Spleen (tissue), 11 donors: ENCODE results near the gene MAP3K10. TPM values are rescaled to one million over a fixed set of nuclear protein-coding genes. Genes with fewer than 3 reads are reported as not detected.

Source experiments
- DNase-seq: peaks from one replicate; pipeline ENCODE4 v3.0.0-alpha.2; 2020
- H3K27ac ChIP-seq, 8 donors: fragments of 200-600 bp; sonication (generic) in 7 of 8; 1 replicate in 4 of 8; 2 replicates in 4 of 8; pipeline versions ENCODE4 v1.5.0 to v1.8.0; 2016 to 2021; ENCODE audit warnings: inconsistent platforms in 4 of 8, mild to moderate bottlenecking in 4 of 8, moderate library complexity in 1 of 8
- H3K27me3 ChIP-seq, 7 donors: fragments of 200-600 bp; sonication (generic) in 6 of 7; replicated peaks in 1 of 7; 1 replicate in 4 of 7; 2 replicates in 3 of 7; pipeline versions ENCODE4 v1.5.0 to v1.8.0; 2016 to 2021; ENCODE audit warnings: inconsistent platforms in 3 of 7, mild to moderate bottlenecking in 1 of 7
- H3K36me3 ChIP-seq, 6 donors: fragments of 200-600 bp; sonication (generic) in 5 of 6; 1 replicate in 4 of 6; 2 replicates in 2 of 6; pipeline versions ENCODE4 v1.5.0 to v1.8.0; 2016 to 2021; ENCODE audit warnings: inconsistent platforms in 2 of 6
- H3K4me1 ChIP-seq, 6 donors: fragments of 200-600 bp; sonication (generic) in 5 of 6; 1 replicate in 3 of 6; 2 replicates in 3 of 6; pipeline versions ENCODE4 v1.5.0 to v1.8.0; 2016 to 2021; ENCODE audit warnings: inconsistent platforms in 3 of 6
- H3K4me3 ChIP-seq, 8 donors: fragments of 200-600 bp; sonication (generic) in 7 of 8; 1 replicate in 4 of 8; 2 replicates in 4 of 8; pipeline versions ENCODE4 v1.5.0 to v1.8.0; 2016 to 2021; ENCODE audit warnings: inconsistent platforms in 4 of 8, mild to moderate bottlenecking in 4 of 8, moderate library complexity in 2 of 8
- H3K9me3 ChIP-seq, 8 donors: fragments of 200-600 bp; sonication (generic) in 7 of 8; 1 replicate in 4 of 8; 2 replicates in 4 of 8; pipeline versions ENCODE4 v1.5.0 to v1.8.0; 2016 to 2021; ENCODE audit warnings: inconsistent platforms in 4 of 8
- POLR2A ChIP-seq, 3 donors: fragments of 450-650 bp; IDR thresholded peaks; one replicate each; pipeline ENCODE4 v1.5.1; 2017; ENCODE audit warnings: antibody characterized with exemption in 3 of 3, mild to moderate bottlenecking in 1 of 3
- POLR2AphosphoS5 ChIP-seq, 3 donors: sonication (generic); formaldehyde crosslinking; IDR thresholded peaks; one replicate each; pipeline ENCODE4 v1.5.1; 2017; ENCODE audit warnings: antibody characterized with exemption in 3 of 3
- WGBS, 5 donors: extraction: QIAGEN DNeasy Blood & Tissue Kit in 3 of 5; methylation state at CpG; one replicate each; pipeline versions ENCODE4 v1.1.5 to v1.1.7; 2013 to 2018; 5-methylcytosine and 5-hydroxymethylcytosine counted together
- intact Hi-C: fragments of 100-400 bp; cut with DNase I; formaldehyde crosslinking; loops from one replicate; pipeline ENCODE4 v1.15.0; 2023; ENCODE audit warnings: low total_unique reads
- polyA plus RNA-seq, 3 donors: library from polyadenylated mRNA; stranded (reverse); fragments of 200-250 nt; gene quantifications; one replicate each; pipeline ENCODE4 v1.2.1, GENCODE V29; 2013
- total RNA-seq, 7 donors: library from RNA; depleted of rRNA in 3 of 7; stranded (reverse); fragments of >200 nt in 3 of 7; fragmentation: NEBNext Ultra II Directional in 4 of 7; extraction: Animal tissue kit (Norgen Biotek cat#: 25700) in 4 of 7; gene quantifications; one replicate each; pipeline versions ENCODE4 v1.1.0 to v1.2.1, GENCODE V29; 2016 to 2021
- TF ChIP-seq, protein P1 (sequence below), 11 experiments: fragments of 200-600 bp in 7 of 11; fragments of 450-650 bp in 4 of 11; sonication (generic) in 4 of 11; IDR thresholded peaks in 8 of 11; conservative IDR thresholded peaks in 3 of 11; 1 replicate in 7 of 11; 2 replicates in 4 of 11; pipeline versions ENCODE4 v1.4.0 to v1.8.0; 2016 to 2021; ENCODE audit warnings: antibody characterized with exemption in 11 of 11, inconsistent platforms in 4 of 11, mild to moderate bottlenecking in 1 of 11
- donor health status: healthy with polysubstance abuse.
- donor health status: DM: no; HTN: no; CAD: no; lungs with moderate emphysema.
- donor health status: DM: no; HTN: no; CAD: no.
- donor health status: Bipolar disorder and iron deficiency.
- donor health status: healthy.
- donor health status: DM: no; HTN: no; CAD: no.
- donor health status: DM: yes; HTN: yes; CAD: no.

MAP3K10 gene
- total and polyA plus RNA-seq, 10 donors, result 4.3 to 25.6 (median 17.4) TPM

DNA sequence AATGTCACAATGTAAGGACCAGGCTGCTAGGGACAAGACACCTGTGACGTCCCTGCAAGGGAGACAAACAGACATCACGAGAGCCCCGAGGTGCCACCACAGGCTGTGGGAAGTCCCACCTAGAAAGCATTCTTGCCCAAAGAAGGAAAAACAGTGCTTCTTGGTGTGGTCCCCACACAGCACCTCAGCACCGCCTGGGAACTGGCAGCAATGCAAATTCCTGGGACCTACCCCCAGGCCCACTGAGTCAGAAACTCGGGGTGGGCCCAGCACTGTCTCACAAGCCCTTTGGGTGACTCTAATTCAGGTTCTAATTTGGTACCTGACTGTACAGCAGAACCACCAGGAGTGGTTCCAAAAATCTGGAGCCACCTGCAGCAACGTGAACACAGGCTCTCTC is 49.1 kb downstream of the MAP3K10 start:
- no peak for DNase-seq
- WGBS, 5 donors, result 86 to 95% (median 92%) methylated on average over 6 of the region's 6 CpGs
- intact Hi-C loops, result no loop called here
- TF ChIP-seq POLR2A (IDR thresholded peaks at IDR 0.05) (no peak), POLR2AphosphoS5 (IDR thresholded peaks at IDR 0.05) (no peak)
- TF ChIP-seq, protein P1, sequence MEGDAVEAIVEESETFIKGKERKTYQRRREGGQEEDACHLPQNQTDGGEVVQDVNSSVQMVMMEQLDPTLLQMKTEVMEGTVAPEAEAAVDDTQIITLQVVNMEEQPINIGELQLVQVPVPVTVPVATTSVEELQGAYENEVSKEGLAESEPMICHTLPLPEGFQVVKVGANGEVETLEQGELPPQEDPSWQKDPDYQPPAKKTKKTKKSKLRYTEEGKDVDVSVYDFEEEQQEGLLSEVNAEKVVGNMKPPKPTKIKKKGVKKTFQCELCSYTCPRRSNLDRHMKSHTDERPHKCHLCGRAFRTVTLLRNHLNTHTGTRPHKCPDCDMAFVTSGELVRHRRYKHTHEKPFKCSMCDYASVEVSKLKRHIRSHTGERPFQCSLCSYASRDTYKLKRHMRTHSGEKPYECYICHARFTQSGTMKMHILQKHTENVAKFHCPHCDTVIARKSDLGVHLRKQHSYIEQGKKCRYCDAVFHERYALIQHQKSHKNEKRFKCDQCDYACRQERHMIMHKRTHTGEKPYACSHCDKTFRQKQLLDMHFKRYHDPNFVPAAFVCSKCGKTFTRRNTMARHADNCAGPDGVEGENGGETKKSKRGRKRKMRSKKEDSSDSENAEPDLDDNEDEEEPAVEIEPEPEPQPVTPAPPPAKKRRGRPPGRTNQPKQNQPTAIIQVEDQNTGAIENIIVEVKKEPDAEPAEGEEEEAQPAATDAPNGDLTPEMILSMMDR (IDR thresholded peaks at IDR 0.05 in 8 of 11, conservative IDR thresholded peaks at IDR 0.05 in 3 of 11), result no peak
- Histone ChIP-seq H3K4me1 (peaks cover 0 to 51% (median 24%) of the 10 kb centered on the region in 6 donors), H3K9me3 (no peaks in the 10 kb centered on the region), H3K4me3 (no peak overlapping the region), H3K27ac (no peak overlapping the region), H3K36me3 (peaks cover 0 to 91% (median 71%) of the 10 kb centered on the region in 6 donors), H3K27me3 (no peaks in the 10 kb centered on the region)

DNA sequence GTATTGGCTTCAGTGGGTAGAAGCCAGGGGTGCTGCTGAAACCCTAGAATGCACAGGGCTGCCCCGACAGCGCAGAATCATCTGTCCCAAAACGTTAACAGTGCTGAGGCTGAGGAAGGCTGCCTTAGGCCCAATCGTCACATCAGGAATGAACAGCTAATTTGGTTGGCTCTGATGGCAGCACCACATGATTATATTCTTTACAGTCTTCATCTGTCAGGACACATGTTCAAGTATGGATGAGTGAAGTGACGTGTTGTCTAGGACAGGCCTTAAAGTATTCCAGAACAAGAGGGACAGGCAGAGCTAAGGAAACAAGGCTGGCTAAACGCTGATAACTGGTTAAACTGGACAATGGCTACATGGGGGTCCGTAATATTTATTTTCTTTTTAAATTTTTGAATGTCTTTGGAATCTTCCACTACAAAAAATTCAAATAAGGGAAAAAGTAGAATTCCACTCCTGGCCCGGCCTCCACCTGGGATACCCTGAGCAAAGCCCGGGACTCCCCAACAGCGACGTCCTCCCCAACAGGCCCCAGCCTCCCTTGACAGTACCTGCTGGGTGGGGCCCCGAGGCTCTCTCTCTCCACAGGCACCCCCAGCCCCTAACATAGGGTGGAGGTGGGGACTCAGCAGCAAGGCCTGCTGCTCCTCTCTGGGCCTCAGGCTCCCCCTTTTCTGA is 50.0 kb downstream of the MAP3K10 start:
- intact Hi-C loops, result no loop called here
- Histone ChIP-seq H3K27ac (peak overlapping the region; percentile 43 to 82 (median 74)), H3K27me3 (no peaks in the 10 kb centered on the region), H3K4me3 (no peak overlapping the region), H3K36me3 (peaks cover 0 to 87% (median 62%) of the 10 kb centered on the region in 6 donors), H3K9me3 (no peaks in the 10 kb centered on the region), H3K4me1 (peaks cover 0 to 58% (median 27%) of the 10 kb centered on the region in 6 donors)
- 79 to 93% (median 91%) methylated on average over 12 of the region's 12 CpGs for WGBS, 5 donors
- no peak for TF ChIP-seq POLR2A (IDR thresholded peaks at IDR 0.05)
- TF ChIP-seq POLR2AphosphoS5 (IDR thresholded peaks at IDR 0.05), result no peak
- TF ChIP-seq, protein P1 (IDR thresholded peaks at IDR 0.05 in 8 of 11, conservative IDR thresholded peaks at IDR 0.05 in 3 of 11), result no peak
- no peak for DNase-seq

DNA sequence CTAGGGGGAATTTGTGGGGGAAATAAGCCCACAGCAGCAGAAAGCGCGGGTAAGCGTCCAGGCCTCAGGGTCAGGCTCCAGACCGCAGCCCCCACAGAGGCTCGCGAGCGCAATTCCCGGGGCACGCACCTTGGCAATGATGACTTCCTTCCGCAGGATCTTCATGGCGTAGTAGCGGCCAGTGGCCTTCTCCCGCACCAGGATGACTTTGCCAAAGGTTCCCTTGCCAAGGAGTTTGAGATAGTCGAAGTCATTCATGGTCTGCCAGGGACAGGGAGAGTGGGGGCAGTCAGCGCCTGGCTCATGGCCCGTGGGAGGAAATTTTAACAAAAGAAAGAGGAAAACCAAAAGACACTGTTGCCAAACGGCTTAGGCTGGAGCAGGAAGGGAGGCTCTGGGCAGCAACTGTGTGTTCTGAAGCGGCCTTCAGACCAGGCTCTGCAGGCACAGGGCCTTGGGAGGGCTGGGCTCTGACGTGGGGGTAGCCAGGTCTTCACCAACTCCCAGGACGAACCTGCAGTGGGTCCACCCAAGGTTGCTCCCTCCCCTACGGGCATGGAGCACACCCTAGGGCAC is 50.7 kb downstream of the MAP3K10 start:
- peak overlapping the region; percentile 43 to 82 (median 74) for H3K27ac ChIP-seq
- intact Hi-C loops, result no loop called here
- 58 to 74% (median 71%) methylated on average over 19 to 21 of the region's 21 CpGs for WGBS, 5 donors
- no peak overlapping the region for H3K4me3 ChIP-seq
- TF ChIP-seq POLR2A (IDR thresholded peaks at IDR 0.05), result no peak
- TF ChIP-seq POLR2AphosphoS5 (IDR thresholded peaks at IDR 0.05), result peak; percentile 87 to 90 (median 90)
- TF ChIP-seq, protein P1 (IDR thresholded peaks at IDR 0.05 in 8 of 11, conservative IDR thresholded peaks at IDR 0.05 in 3 of 11), result no peak
- peak; percentile 83 for DNase-seq
- H3K36me3 ChIP-seq, result peaks cover 0 to 83% (median 56%) of the 10 kb centered on the region in 6 donors
- H3K9me3 ChIP-seq, result no peaks in the 10 kb centered on the region
- H3K27me3 ChIP-seq, result no peaks in the 10 kb centered on the region
- peaks cover 0 to 61% (median 27%) of the 10 kb centered on the region in 6 donors for H3K4me1 ChIP-seq

DNA sequence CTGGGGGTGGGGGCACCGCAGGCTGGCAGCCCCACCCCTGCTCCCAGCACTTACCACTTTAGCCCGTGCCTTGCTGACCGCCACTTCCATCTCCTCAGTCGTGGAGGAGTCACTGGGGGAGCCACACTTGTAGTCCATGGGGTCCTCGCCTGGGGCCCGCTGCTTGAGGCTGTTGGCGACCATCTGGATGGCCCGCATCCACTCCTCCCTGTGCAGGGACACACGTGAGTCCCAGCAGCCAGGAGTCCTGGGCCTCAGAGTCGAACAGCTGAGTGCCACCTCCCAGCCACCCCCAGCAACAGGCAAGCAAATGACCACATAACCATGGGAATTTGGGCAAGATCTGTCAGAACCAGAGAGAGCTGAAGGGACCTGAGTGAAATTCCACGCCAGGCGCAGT is 51.3 kb downstream of the MAP3K10 start:
- peaks cover 0 to 83% (median 50%) of the 10 kb centered on the region in 6 donors for H3K36me3 ChIP-seq
- TF ChIP-seq POLR2AphosphoS5 (IDR thresholded peaks at IDR 0.05) (no peak), POLR2A (IDR thresholded peaks at IDR 0.05) (no peak)
- TF ChIP-seq, protein P1 (IDR thresholded peaks at IDR 0.05 in 8 of 11, conservative IDR thresholded peaks at IDR 0.05 in 3 of 11), result no peak
- no peak for DNase-seq
- H3K27me3 ChIP-seq, result no peaks in the 10 kb centered on the region
- intact Hi-C loops, result no loop called here
- H3K4me1 ChIP-seq, result peaks cover 0 to 67% (median 28%) of the 10 kb centered on the region in 6 donors
- 77 to 86% (median 82%) methylated on average over 6 to 12 of the region's 12 CpGs for WGBS, 5 donors
- no peak overlapping the region for H3K4me3 ChIP-seq
- no peaks in the 10 kb centered on the region for H3K9me3 ChIP-seq
- H3K27ac ChIP-seq, result peak overlapping the region; percentile 43 to 82 (median 74)
